H9 (cell line): ENCODE data around the gene SLC5A1. TPM values are rescaled to one million over a fixed set of nuclear protein-coding genes. Genes with fewer than 3 reads are reported as not detected.
"Not testable (repeated sequence)": the region's sequence is repeated elsewhere in the genome, so short reads cannot be mapped to it uniquely, and the experiment has no call there.

Experiments used
- DNase-seq: peaks from one replicate; pipeline ENCODE4 v3.0.0-alpha.2; 2017
- H2AFZ ChIP-seq: one replicate; pipeline ENCODE4 v1.6.1; 2013; ENCODE audit warnings: mild to moderate bottlenecking, low read length, control low read depth, moderate library complexity
- H2AK5ac ChIP-seq: 2 replicates; pipeline ENCODE4 v1.6.1; 2013; ENCODE audit warnings: low read length, control low read depth, mixed read lengths; ENCODE audit not compliant: insufficient read length
- H2BK120ac ChIP-seq: one replicate; pipeline ENCODE4 v1.6.1; 2013; ENCODE audit warnings: low read depth, mild to moderate bottlenecking, low read length, control low read depth, inconsistent platforms; ENCODE audit not compliant: poor library complexity, severe bottlenecking
- H2BK12ac ChIP-seq: 2 replicates; pipeline ENCODE4 v1.6.1; 2013; ENCODE audit warnings: low read length, control low read depth, mixed read lengths, low read depth; ENCODE audit not compliant: insufficient read length
- H2BK15ac ChIP-seq: 2 replicates; pipeline ENCODE4 v1.6.1; 2013; ENCODE audit warnings: low read depth, low read length, control low read depth
- H2BK20ac ChIP-seq: one replicate; pipeline ENCODE4 v1.6.1; 2013; ENCODE audit warnings: low read depth, mild to moderate bottlenecking, low read length, control low read depth, inconsistent platforms; ENCODE audit not compliant: poor library complexity, severe bottlenecking
- H2BK5ac ChIP-seq: 2 replicates; pipeline ENCODE4 v1.6.1; 2013; ENCODE audit warnings: low read length, control low read depth, mixed read lengths; ENCODE audit not compliant: insufficient read length
- H3K14ac ChIP-seq: 2 replicates; pipeline ENCODE4 v1.6.1; 2013; ENCODE audit warnings: low read length, control low read depth; ENCODE audit not compliant: insufficient read depth
- H3K18ac ChIP-seq: 2 replicates; pipeline ENCODE4 v1.6.1; 2013; ENCODE audit warnings: low read depth, mild to moderate bottlenecking, mixed read lengths, low read length, control low read depth; ENCODE audit not compliant: insufficient read length
- H3K23ac ChIP-seq: 2 replicates; pipeline ENCODE4 v1.6.1; 2013; ENCODE audit warnings: low read length, control low read depth, mixed read lengths, low read depth; ENCODE audit not compliant: insufficient read length
- H3K23me2 ChIP-seq: 2 replicates; pipeline ENCODE4 v1.6.1; 2013; ENCODE audit warnings: low read depth, mild to moderate bottlenecking, mixed read lengths, low read length, control low read depth; ENCODE audit not compliant: insufficient read length, poor library complexity, severe bottlenecking
- H3K27ac ChIP-seq: 2 replicates; pipeline ENCODE4 v1.5.1; 2013; ENCODE audit warnings: low read length, control low read depth, mixed read lengths, low read depth; ENCODE audit not compliant: insufficient read length
- H3K27me3 ChIP-seq: 2 replicates; pipeline ENCODE4 v1.6.1; 2013; ENCODE audit warnings: low read length, control low read depth, inconsistent platforms; ENCODE audit not compliant: insufficient read depth
- H3K4ac ChIP-seq: 2 replicates; pipeline ENCODE4 v1.6.1; 2013; ENCODE audit warnings: low read depth, mild to moderate bottlenecking, control low read depth, inconsistent platforms, low read length, moderate library complexity
- H3K4me1 ChIP-seq: 2 replicates; pipeline ENCODE4 v1.6.1; 2013; ENCODE audit warnings: low read length, control low read depth, inconsistent platforms; ENCODE audit not compliant: insufficient read depth
- H3K4me2 ChIP-seq: 2 replicates; pipeline ENCODE4 v1.6.1; 2013; ENCODE audit warnings: low read length, control low read depth, mixed read lengths; ENCODE audit not compliant: insufficient read length, insufficient read depth
- H3K56ac ChIP-seq: 2 replicates; pipeline ENCODE4 v1.6.1; 2013; ENCODE audit warnings: low read depth, mild to moderate bottlenecking, mixed read lengths, low read length, control low read depth; ENCODE audit not compliant: insufficient read length
- H3K79me1 ChIP-seq: 2 replicates; pipeline ENCODE4 v1.6.1; 2013; ENCODE audit warnings: low read depth, mild to moderate bottlenecking, moderate library complexity, low read length, control low read depth, inconsistent platforms; ENCODE audit not compliant: insufficient read depth, poor library complexity, severe bottlenecking
- H3K79me2 ChIP-seq: 2 replicates; pipeline ENCODE4 v1.6.1; 2013; ENCODE audit warnings: low read length, control low read depth, inconsistent platforms; ENCODE audit not compliant: insufficient read depth
- H3K9ac ChIP-seq: 2 replicates; pipeline ENCODE4 v1.6.1; 2013; ENCODE audit warnings: low read length, control low read depth, mixed read lengths; ENCODE audit not compliant: insufficient read length; ENCODE audit errors: extremely low read depth
- H3K9me3 ChIP-seq: one replicate; pipeline ENCODE4 v1.6.1; 2013; ENCODE audit warnings: low read depth, low read length, inconsistent platforms; ENCODE audit not compliant: control insufficient read depth
- H3T11ph ChIP-seq: one replicate; pipeline ENCODE4 v1.6.1; 2013; ENCODE audit warnings: mild to moderate bottlenecking, low read length, control low read depth, inconsistent platforms
- H4K20me1 ChIP-seq: one replicate; pipeline ENCODE4 v1.6.1; 2013; ENCODE audit not compliant: control insufficient read depth, insufficient read length, insufficient read depth
- H4K5ac ChIP-seq: 2 replicates; pipeline ENCODE4 v1.6.1; 2013; ENCODE audit warnings: low read depth, mild to moderate bottlenecking, mixed read lengths, low read length, control low read depth; ENCODE audit not compliant: insufficient read length
- H4K8ac ChIP-seq: replicated peaks from 2 replicates; pipeline ENCODE4 v1.6.1; 2013; ENCODE audit warnings: low read length, control low read depth, mixed read lengths, low read depth; ENCODE audit not compliant: insufficient read length
- H4K91ac ChIP-seq: 2 replicates; pipeline ENCODE4 v1.6.1; 2013; ENCODE audit warnings: low read depth, mild to moderate bottlenecking, moderate library complexity, mixed read lengths, low read length, control low read depth; ENCODE audit not compliant: insufficient read length
- H3K27ac Mint-ChIP-seq, 3 experiments: 2 replicates in 2 of 3; 3 replicates in 1 of 3; pipeline ENCODE4 v1.8.0; 2020 to 2021; ENCODE audit warnings: mixed read lengths in 3 of 3, mild to moderate bottlenecking in 1 of 3, moderate library complexity in 1 of 3
- H3K27me3 Mint-ChIP-seq: 2 replicates; pipeline ENCODE4 v1.8.0; 2021; ENCODE audit warnings: low read depth, mild to moderate bottlenecking, moderate library complexity, mixed read lengths
- H3K36me3 Mint-ChIP-seq, 3 experiments: 2 replicates in 2 of 3; 3 replicates in 1 of 3; pipeline ENCODE4 v1.8.0; 2020 to 2021; ENCODE audit warnings: low read depth in 3 of 3, mixed read lengths in 3 of 3; ENCODE audit not compliant: insufficient read depth in 1 of 3
- H3K4me1 Mint-ChIP-seq, 2 experiments: 2 replicates each; pipeline ENCODE4 v1.8.0; 2020; ENCODE audit warnings: mixed read lengths in 2 of 2
- H3K4me3 Mint-ChIP-seq, 2 experiments: 2 replicates in 1 of 2; 3 replicates in 1 of 2; pipeline ENCODE4 v1.8.0; 2020 to 2021; ENCODE audit warnings: mild to moderate bottlenecking in 2 of 2, mixed read lengths in 2 of 2, moderate library complexity in 1 of 2
- H3K9me3 Mint-ChIP-seq, 2 experiments: 2 replicates in 1 of 2; 3 replicates in 1 of 2; pipeline ENCODE4 v1.8.0; 2020; ENCODE audit warnings: mild to moderate bottlenecking in 2 of 2, mixed read lengths in 2 of 2, moderate library complexity in 1 of 2
- WGBS: extraction: QIAGEN DNeasy Blood & Tissue Kit; methylation state at CpG from one replicate; pipeline ENCODE4 v1.1.7; 2013; ENCODE audit warnings: missing lambda C conversion rate, low lambda C conversion rate, mixed read lengths; ENCODE audit not compliant: insufficient read length; ENCODE audit errors: extremely low coverage; 5-methylcytosine and 5-hydroxymethylcytosine counted together
- total RNA-seq: library from RNA; stranded (reverse); gene quantifications from 2 replicates; pipeline ENCODE4 v1.2.1, GENCODE V29; 2021

Gene SLC5A1
- total RNA-seq, 1 experiment from 2014 or later: not detected

- not testable (repeated sequence) for H3K9me3 ChIP-seq, H2AK5ac ChIP-seq, H3K79me2 ChIP-seq, H2BK120ac ChIP-seq, H3K27ac Mint-ChIP-seq, H2BK20ac ChIP-seq, H3K4me1 Mint-ChIP-seq, H3K4me1 ChIP-seq, H2BK5ac ChIP-seq, H2BK15ac ChIP-seq, H3K9ac ChIP-seq, H3K18ac ChIP-seq, H3K23me2 ChIP-seq, H3K9me3 Mint-ChIP-seq, H2AFZ ChIP-seq, H3K27me3 ChIP-seq, H4K20me1 ChIP-seq, H3T11ph ChIP-seq, H3K14ac ChIP-seq, H2BK12ac ChIP-seq, H3K4ac ChIP-seq, H3K23ac ChIP-seq, H4K91ac ChIP-seq, H3K79me1 ChIP-seq, DNase-seq, H4K5ac ChIP-seq, H3K27ac ChIP-seq, H3K36me3 Mint-ChIP-seq, H3K56ac ChIP-seq, H3K4me3 Mint-ChIP-seq, H3K4me2 ChIP-seq, H4K8ac ChIP-seq
- no CpG with 5 or more reads among the region's 5 CpGs for WGBS
- H3K27me3 Mint-ChIP-seq: peaks cover 24% of the 10 kb centered on the region
These were observed 114.6 kb downstream of the SLC5A1 start for GRCh38 chr22:32157632-32158031.
